K562 (cell line): ENCODE data around the gene ZNF800. TPM values are rescaled to one million over a fixed set of nuclear protein-coding genes. Genes with fewer than 3 reads are reported as not detected.

Source experiments
- CEBPB ChIP-seq: fragments of 450-650 bp; IDR thresholded peaks from 2 replicates; pipeline ENCODE4 v1.6.1; 2016; ENCODE audit warnings: missing genetic modification characterization, missing compliant biosample characterization
- MEIS2 ChIP-seq: fragments of 450-650 bp; IDR thresholded peaks from 2 replicates; pipeline ENCODE4 v1.6.1; 2014; ENCODE audit warnings: mild to moderate bottlenecking; ENCODE audit not compliant: partially characterized antibody
- MYBL2 ChIP-seq, 2 experiments: fragments of 450-650 bp in 1 of 2; sonication (generic) in 1 of 2; formaldehyde crosslinking in 1 of 2; IDR thresholded peaks; 2 replicates each; pipeline versions ENCODE4 v1.6.1 to v1.8.1; 2017 to 2022; ENCODE audit warnings: borderline replicate concordance in 1 of 2, inconsistent platforms in 1 of 2, low read depth in 1 of 2, mild to moderate bottlenecking in 1 of 2, missing genetic modification reagents in 1 of 2, moderate library complexity in 1 of 2
- NFXL1 ChIP-seq: fragments of 450-650 bp; formaldehyde crosslinking; IDR thresholded peaks from 2 replicates; pipeline ENCODE4 v1.4.0; 2021; ENCODE audit warnings: mild to moderate bottlenecking
- PHF20 ChIP-seq: fragments of 450-650 bp; IDR thresholded peaks from 2 replicates; pipeline ENCODE4 v1.6.1; 2018; ENCODE audit not compliant: partially characterized antibody
- POLR2G ChIP-seq: fragments of 200-400 bp; formaldehyde crosslinking; IDR thresholded peaks from 2 replicates; pipeline ENCODE4 v1.6.1; 2017; ENCODE audit warnings: low read depth, mild to moderate bottlenecking, antibody characterized with exemption, low read length, moderate library complexity
- POLR3G ChIP-seq: IDR thresholded peaks from 2 replicates; pipeline ENCODE4 v1.6.1; 2011; ENCODE audit not compliant: insufficient read length, insufficient replicate concordance; ENCODE audit errors: extremely low read depth
- RBM39 ChIP-seq: fragments of 200-400 bp; formaldehyde crosslinking; optimal IDR thresholded peaks from 2 replicates; pipeline ENCODE3; 2018; ENCODE audit warnings: low read depth, low read length
- SOX6 ChIP-seq: fragments of 450-650 bp; IDR thresholded peaks from 2 replicates; pipeline ENCODE4 v1.6.1; 2014; ENCODE audit warnings: mild to moderate bottlenecking
- ZBTB8A ChIP-seq: fragments of 450-650 bp; IDR thresholded peaks from 2 replicates; pipeline ENCODE4 v1.6.1; 2018; ENCODE audit warnings: mild to moderate bottlenecking, moderate library complexity; ENCODE audit not compliant: partially characterized antibody
- ZKSCAN8 ChIP-seq: fragments of 200-800 bp; sonication (Bioruptor generic); IDR thresholded peaks from 2 replicates; pipeline ENCODE4 v1.6.1; 2016; ENCODE audit warnings: missing genetic modification characterization, missing compliant biosample characterization
- ZNF174 ChIP-seq: fragments of 250-450 bp; sonication (Bioruptor Pico); IDR thresholded peaks from 2 replicates; pipeline ENCODE4 v1.4.0; 2020; ENCODE audit warnings: mild to moderate bottlenecking
- ZNF24 ChIP-seq: fragments of 450-650 bp; IDR thresholded peaks from 2 replicates; pipeline ENCODE4 v1.6.1; 2016
- ZNF274 ChIP-seq: IDR thresholded peaks from 2 replicates; pipeline ENCODE4 v1.6.1; 2011; ENCODE audit warnings: low read depth, mild to moderate bottlenecking, low read length, moderate library complexity, borderline replicate concordance
- ZNF586 ChIP-seq: fragments of 450-650 bp; formaldehyde crosslinking; conservative IDR thresholded peaks from 2 replicates; pipeline ENCODE4 v1.4.0; 2020; ENCODE audit warnings: mild to moderate bottlenecking, moderate library complexity
- ZNF695 ChIP-seq: fragments of 450-650 bp; formaldehyde crosslinking; IDR thresholded peaks from 2 replicates; pipeline ENCODE4 v1.4.0; 2020; ENCODE audit warnings: mild to moderate bottlenecking, moderate library complexity
- polyA plus RNA-seq, 8 experiments: library from polyadenylated mRNA; depleted of rRNA in 4 of 8; stranded (reverse) in 5 of 8; unstranded in 3 of 8; fragments of >200 nt; fragmentation: Nextera tagmentation in 2 of 8; fragmentation: Illumina TruSeq in 1 of 8; extraction: Ambion mirVana in 2 of 8; extraction: Trizol in 1 of 8; gene quantifications; 2 replicates each; pipeline versions ENCODE4 v1.2.1 to v1.2.3, GENCODE V29; 2011 to 2014; ENCODE audit warnings: inconsistent platforms in 1 of 8, missing spikeins in 1 of 8
- total RNA-seq, 7 experiments: library from RNA; depleted of rRNA in 6 of 7; stranded (reverse); fragments of >200 nt in 6 of 7; fragmentation: Illumina TruSeq in 2 of 7; extraction: Trizol in 2 of 7; gene quantifications; 2 replicates each; pipeline versions ENCODE4 v1.2.1 to v1.2.3, GENCODE V29; 2011 to 2021; ENCODE audit warnings: low replicate concordance in 1 of 7
- TF ChIP-seq, protein P1 (sequence below): sonication (generic); formaldehyde crosslinking; IDR thresholded peaks from 2 replicates; pipeline ENCODE4 v1.8.0; 2022; ENCODE audit warnings: mild to moderate bottlenecking, missing genetic modification reagents
- TF ChIP-seq, protein P2 (sequence below): fragments of 250-450 bp; sonication (Bioruptor Pico); IDR thresholded peaks from 2 replicates; pipeline ENCODE4 v1.4.0; 2020; ENCODE audit warnings: mild to moderate bottlenecking, moderate library complexity
- TF ChIP-seq, protein P3 (sequence below): fragments of 250-450 bp; sonication (Bioruptor Pico); IDR thresholded peaks from 2 replicates; pipeline ENCODE4 v1.4.0; 2020

The ZNF800 gene
- total and polyA plus RNA-seq, 9 of the 15 experiments (the other 6 are each of a cell fraction or from before 2014, with no cell fraction given): 7.5 to 58.3 (median 33.4) TPM

DNA sequence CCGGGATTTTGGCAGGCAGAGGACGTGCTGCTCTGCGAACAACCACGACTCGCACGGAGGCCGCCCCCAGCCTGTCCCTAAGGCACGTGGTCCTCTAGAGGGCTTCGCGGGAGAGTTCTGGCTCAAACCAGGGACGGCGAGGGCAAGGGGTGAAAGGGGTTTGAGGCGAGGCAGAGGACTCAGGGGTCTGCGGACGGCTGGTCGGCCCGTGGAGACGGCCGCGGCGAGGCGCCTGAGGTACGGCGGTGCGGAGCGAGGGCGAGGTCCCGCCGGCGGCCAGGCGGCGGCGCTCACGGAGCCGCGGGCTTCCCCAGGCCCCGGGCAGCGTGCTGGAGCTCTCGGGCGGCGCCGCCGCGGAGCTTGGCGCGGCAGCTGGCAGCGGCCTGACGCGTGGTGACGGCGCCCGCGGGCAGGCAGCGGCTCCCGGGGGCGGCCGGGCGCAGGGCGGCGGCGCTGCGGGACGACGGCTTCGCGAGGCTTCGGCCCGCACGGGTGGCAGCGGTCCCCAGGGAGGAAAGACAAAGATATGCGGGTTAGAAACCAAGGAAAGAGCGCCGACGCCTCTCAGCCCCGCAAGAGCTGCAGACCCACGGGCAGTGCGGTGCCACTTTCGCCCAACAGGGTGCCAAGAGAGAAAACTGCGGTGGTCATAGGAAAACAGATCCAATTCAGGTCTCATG lies 44.8 kb downstream of the ZNF800 start (continued):
- TF ChIP-seq, protein P1, sequence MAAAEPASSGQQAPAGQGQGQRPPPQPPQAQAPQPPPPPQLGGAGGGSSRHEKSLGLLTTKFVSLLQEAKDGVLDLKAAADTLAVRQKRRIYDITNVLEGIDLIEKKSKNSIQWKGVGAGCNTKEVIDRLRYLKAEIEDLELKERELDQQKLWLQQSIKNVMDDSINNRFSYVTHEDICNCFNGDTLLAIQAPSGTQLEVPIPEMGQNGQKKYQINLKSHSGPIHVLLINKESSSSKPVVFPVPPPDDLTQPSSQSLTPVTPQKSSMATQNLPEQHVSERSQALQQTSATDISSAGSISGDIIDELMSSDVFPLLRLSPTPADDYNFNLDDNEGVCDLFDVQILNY: no peak
- no peak for TF ChIP-seq ZBTB8A
- TF ChIP-seq ZNF24: peak; percentile 53; the same call in 1 of the 2 replicates
- no peak for TF ChIP-seq MYBL2 (IDR thresholded peaks at IDR 0.05; ENCODE audit: low read depth)
- no peak for TF ChIP-seq MYBL2 (CRISPR knock-in tag; IDR thresholded peaks at IDR 0.05; ENCODE audit: borderline replicate concordance)
- TF ChIP-seq SOX6: 0 out of 2 replicates have a peak, but pooled peaks have one; percentile 19
- TF ChIP-seq POLR2G: peak; percentile 77
- no peak for TF ChIP-seq RBM39
- no peak for TF ChIP-seq PHF20
- no peak for TF ChIP-seq ZKSCAN8
- no peak for TF ChIP-seq NFXL1 (CRISPR knock-in tag)
- TF ChIP-seq MEIS2: no peak
- TF ChIP-seq, protein P2, sequence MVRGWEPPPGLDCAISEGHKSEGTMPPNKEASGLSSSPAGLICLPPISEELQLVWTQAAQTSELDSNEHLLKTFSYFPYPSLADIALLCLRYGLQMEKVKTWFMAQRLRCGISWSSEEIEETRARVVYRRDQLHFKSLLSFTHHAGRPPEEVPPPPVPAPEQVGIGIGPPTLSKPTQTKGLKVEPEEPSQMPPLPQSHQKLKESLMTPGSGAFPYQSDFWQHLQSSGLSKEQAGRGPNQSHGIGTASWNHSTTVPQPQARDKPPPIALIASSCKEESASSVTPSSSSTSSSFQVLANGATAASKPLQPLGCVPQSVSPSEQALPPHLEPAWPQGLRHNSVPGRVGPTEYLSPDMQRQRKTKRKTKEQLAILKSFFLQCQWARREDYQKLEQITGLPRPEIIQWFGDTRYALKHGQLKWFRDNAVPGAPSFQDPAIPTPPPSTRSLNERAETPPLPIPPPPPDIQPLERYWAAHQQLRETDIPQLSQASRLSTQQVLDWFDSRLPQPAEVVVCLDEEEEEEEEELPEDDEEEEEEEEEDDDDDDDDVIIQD (CRISPR knock-in tag): no peak
- no peak for TF ChIP-seq ZNF174
- TF ChIP-seq CEBPB: no peak
- no peak for TF ChIP-seq POLR3G
- no peak for TF ChIP-seq ZNF586 (CRISPR knock-in tag)
- TF ChIP-seq, protein P3, sequence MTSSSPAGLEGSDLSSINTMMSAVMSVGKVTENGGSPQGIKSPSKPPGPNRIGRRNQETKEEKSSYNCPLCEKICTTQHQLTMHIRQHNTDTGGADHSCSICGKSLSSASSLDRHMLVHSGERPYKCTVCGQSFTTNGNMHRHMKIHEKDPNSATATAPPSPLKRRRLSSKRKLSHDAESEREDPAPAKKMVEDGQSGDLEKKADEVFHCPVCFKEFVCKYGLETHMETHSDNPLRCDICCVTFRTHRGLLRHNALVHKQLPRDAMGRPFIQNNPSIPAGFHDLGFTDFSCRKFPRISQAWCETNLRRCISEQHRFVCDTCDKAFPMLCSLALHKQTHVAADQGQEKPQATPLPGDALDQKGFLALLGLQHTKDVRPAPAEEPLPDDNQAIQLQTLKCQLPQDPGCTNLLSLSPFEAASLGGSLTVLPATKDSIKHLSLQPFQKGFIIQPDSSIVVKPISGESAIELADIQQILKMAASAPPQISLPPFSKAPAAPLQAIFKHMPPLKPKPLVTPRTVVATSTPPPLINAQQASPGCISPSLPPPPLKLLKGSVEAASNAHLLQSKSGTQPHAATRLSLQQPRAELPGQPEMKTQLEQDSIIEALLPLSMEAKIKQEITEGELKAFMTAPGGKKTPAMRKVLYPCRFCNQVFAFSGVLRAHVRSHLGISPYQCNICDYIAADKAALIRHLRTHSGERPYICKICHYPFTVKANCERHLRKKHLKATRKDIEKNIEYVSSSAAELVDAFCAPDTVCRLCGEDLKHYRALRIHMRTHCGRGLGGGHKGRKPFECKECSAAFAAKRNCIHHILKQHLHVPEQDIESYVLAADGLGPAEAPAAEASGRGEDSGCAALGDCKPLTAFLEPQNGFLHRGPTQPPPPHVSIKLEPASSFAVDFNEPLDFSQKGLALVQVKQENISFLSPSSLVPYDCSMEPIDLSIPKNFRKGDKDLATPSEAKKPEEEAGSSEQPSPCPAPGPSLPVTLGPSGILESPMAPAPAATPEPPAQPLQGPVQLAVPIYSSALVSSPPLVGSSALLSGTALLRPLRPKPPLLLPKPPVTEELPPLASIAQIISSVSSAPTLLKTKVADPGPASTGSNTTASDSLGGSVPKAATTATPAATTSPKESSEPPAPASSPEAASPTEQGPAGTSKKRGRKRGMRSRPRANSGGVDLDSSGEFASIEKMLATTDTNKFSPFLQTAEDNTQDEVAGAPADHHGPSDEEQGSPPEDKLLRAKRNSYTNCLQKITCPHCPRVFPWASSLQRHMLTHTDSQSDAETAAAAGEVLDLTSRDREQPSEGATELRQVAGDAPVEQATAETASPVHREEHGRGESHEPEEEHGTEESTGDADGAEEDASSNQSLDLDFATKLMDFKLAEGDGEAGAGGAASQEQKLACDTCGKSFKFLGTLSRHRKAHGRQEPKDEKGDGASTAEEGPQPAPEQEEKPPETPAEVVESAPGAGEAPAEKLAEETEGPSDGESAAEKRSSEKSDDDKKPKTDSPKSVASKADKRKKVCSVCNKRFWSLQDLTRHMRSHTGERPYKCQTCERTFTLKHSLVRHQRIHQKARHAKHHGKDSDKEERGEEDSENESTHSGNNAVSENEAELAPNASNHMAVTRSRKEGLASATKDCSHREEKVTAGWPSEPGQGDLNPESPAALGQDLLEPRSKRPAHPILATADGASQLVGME (CRISPR knock-in tag): no peak
- TF ChIP-seq ZNF274: no peak
- TF ChIP-seq ZNF695 (CRISPR knock-in tag): no peak
